HG03457 (cell line): Measurements from ENCODE around the gene KIAA0825.

Experiments
- ATAC-seq: cut with Tn5 transposase; IDR thresholded peaks from one replicate; pipeline ENCODE4 v1.9.1; 2021; ENCODE audit warnings: moderate number of reproducible peaks; ENCODE audit not compliant: unreplicated experiment

KIAA0825 gene

DNA sequence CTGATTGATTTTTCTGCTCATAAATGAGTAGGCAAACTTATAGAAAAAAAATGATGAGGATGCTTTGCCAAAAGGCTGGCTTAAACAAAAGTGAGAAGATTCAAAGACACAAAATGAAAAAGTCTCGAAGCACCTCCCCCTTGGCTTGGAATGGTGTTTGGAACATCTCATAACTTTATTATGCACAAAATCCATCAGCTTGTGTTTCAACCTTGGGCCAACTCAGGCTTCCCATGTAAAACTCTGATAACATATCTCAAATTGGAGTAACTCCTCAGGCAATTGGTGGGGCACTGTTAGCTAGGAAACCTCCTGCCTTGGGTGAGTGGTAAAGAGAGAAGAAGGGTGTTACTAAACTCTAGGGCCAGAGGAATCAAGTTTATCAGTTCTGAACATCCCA lies 176.3 kb downstream of the KIAA0825 start:
- no peak for ATAC-seq

DNA sequence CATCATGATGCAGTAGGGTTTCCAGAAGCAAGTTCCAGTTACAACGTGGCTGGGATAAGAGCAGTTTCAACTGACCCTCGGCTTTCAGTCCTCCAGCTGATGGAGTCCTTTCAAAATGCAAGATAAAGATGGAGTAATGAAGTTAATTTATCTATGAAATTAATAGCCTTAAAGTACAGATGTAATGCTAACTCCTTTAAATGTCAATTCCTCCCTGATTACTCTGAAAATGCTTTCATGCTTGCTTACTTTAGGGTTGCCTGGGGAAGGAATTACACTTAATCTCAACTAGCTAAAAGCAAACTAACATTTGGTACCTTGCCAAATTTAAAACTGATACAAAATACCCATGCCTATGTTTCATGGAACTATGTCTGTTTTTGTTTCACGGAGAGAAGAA lies 178.4 kb downstream of the KIAA0825 start:
- ATAC-seq, result no peak

DNA sequence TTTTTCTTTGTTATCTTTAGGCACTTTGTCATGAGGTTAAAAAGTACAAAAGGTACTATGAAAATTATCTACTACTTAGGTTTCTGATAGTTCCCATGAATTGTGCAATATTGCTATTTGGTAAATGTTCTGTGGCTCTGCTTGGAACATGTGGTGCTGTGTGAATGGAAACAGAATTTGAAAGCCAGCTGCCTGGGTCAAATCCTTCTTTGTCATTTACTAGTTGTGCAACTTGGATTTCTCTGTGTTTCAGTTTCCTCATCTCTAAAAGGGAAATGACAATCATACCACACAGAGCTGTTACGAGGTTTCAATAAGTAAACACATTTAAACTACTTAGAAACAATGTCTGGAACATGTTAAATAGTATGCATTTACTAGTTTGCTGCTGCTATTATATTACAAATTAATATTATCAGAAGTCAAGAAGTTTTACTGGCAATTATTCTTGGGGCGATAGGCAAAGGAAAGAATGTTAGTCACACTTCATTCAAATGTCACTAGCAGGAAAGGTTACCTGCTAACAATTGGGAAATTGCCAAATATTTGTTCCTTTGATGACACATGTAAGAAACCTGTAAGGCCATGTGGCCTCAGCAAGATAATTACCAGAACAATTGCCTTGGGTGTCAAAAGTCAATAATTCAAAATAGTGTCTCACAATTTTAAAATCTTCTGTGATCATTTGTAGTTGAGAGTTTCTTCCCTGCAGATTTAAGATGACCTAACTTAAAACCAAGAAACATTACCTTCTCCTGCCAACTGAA lies 184.8 kb downstream of the KIAA0825 start:
- no peak for ATAC-seq

DNA sequence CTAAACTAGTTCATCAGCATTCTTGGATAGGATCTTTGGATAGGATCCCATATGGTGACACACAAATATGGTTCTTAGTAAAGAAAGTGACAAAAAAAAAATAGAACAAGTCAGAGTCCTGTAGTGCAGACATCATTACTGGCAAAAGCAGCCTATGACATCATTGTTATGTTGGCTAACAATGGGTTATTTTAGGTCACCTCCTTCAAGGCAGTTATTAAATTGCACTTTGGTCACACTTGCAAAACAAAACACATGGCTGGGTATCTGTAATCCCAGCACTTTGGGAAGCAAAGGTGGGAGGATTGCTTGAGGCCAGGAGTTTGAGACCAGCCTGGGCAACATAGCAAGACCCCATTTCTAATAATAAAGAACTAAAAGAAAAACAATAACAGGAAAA lies 185.9 kb downstream of the KIAA0825 start:
- ATAC-seq, result no peak

DNA sequence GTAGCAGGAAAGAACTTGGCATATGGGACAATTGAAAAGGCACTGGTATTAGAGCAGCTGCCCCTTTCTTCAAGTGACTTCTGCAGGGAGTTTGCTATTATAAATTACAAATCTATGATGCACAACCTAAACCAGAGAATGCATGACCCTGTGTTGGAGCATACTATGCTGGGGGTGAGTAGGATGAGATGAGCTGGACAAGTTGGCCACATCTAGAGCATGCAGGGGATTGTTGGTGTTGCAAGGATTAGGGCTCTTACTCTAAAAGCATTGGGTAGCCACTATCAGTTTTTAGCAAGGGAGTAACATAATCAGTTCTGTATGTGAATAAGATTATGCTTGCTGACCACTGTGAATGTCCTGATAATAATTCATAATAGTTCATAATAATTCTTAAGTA lies 186.7 kb downstream of the KIAA0825 start:
- ATAC-seq, result no peak

DNA sequence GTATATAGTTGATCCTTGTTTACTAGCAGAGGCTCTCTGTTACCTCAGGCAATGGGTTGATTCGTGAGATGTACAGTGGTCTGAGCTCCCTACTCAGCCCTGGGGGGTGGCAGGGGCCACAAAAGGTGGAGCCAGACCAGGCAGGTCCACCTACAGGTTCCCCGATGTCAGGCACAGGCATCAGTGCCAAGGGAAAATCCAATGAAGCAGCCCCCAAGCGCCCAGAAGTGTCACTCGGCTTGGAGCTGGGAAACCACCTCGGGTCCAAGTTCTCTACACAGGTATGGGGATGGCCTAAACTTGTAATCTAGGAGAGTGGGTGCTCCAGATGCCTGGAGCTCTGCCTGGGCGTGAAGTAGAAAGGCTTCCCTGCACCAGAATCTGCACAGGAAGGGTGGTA lies 188.8 kb downstream of the KIAA0825 start:
- ATAC-seq, result no peak

DNA sequence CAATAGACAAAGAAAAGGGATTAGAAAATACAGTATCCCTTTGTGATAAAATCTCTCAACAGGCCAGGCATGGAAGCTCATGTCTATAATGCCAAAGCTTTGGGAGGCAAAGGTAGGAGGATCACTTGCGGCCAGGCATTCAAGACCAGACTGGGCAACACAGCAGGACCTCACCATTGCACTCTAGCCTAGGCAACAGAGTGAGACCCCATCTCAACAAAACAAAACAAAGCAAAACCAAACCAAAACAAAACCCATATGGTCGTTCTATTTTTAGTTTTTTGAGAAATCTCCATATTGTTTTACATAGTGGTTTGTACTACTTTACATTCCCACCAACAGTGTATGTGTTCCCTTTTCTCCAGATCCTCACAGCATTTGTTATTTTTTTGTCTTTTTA lies 193.0 kb downstream of the KIAA0825 start:
- ATAC-seq, result no peak

DNA sequence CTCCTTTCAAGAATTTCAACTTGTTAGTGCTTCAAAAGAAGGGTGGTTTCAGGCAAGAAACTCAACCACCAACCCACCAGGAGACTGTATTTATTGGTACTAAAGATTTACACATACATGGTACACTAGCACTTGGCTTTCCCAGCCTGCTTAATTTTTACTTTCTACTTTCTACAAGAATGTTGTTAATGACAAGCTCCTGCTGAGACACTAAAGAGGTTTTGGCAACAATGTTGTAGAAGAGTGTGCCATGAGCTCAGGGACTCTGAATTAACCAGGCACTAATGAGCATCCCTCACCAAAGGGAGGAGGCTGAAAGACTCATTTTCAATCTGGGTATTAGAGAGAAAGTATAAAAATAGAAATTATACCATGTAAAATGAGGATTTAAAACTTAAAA lies 195.0 kb downstream of the KIAA0825 start:
- ATAC-seq, result no peak

DNA sequence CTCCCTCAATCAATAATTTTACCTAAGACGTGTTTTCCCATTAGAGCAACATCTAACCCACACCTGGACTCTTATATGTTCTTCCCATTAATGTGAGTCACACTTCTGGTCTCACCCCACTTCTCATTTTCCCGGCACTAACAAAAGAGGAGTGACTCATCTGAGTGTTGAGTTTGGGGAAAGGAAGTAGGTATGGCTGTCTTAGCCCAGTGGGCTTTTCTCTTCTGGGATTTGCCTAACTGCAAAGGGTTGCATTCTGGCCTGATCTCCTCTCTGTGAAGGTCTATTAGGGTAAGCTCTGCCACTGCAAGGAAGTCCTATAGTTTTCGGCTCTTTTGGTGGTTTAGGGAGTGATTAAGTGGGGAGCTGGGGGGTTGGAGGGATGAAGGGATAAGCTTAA lies 195.6 kb downstream of the KIAA0825 start:
- ATAC-seq, result no peak

DNA sequence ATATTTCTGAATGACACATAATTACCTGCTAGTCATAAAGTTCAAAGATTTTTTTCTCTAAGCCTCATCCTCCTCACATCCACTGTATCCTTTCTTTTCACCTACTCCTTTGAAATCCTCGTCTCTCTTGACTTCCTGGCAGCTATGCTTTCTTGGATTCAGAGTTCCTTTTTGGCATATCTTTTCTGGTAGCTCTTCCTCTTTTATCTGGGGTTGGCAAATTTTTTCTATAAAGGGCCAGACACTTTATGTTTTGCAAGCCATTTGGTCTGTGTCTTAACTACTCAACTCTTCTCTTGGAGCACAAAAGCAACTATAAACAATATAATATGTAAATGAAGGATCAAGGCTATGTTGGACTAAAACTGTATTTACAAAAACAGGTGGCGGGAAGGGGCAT lies 197.5 kb downstream of the KIAA0825 start:
- ATAC-seq, result no peak

DNA sequence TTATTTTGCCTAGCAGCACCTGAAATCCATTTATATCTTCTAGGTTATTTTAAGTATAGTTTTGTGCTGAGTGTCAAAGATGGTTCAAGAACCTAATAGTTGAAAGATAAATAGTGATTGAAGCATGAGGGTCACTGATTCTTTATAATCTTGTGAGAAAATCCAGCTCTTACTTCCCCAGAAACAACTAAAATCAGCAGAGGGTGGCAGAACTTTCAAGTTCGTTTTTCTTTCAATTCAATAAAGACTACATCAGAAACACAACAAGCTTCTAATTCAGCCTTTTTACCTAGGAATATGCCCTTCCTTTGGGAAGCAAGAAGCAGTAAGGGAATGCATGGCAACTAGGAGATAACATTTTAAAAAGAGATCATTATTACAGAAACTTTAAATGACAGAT lies 202.6 kb downstream of the KIAA0825 start:
- no peak for ATAC-seq

DNA sequence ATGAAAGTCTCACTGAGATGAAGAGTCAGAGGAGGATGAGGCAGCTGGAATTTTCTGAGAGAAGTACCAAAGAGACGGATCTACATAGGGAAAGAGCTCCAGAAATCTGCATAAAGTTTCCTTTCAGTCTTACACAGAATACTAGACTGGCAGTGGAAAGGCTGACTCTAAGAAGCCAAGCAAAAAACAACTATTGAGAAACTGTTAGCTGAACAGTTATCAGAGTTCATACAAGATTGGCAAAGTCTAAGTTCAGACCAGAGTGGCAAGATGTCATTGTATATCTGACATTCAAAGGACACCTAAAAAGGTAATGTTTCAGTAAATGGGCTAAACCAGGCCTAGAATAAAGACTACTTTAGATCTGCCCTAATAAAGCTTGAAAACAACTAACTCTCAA lies 209.0 kb downstream of the KIAA0825 start:
- no peak for ATAC-seq

DNA sequence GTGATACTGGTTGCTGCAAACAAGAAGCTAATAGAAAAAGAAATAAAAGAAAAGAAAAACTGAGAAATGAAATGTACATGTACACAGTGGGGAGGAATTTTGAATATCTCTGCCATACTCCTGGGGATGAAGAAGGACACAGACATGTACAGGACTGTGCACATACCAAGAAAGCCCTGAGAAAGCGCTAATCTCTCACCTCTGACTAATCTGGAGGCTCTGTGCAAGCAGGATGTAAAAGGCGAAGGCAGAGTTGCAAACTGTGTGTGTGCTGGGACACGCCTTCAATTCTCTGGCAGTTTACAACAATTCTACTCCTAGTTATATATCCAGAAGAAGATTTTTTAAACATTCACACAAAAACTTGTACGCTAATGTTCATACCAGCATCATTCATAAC lies 211.4 kb downstream of the KIAA0825 start:
- no peak for ATAC-seq

DNA sequence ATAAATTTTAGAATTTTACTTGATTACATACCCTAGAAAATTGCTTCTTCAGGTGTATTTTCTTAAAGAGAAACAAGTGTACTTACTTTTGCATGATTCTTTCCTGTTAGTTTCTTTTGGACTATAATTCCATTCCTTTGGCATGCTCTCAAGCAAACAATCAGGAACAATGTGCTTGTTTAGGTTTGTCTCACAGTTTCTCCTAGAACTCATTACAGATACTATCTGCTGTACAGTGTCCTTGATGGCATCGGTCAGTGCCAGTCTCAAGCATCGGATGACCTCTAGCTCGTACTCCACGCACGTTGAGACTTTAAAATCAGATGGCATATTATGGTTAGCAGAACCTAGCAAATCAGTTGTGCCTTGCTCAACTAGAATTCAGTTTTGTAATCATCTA lies 214.9 kb downstream of the KIAA0825 start:
- no peak for ATAC-seq

DNA sequence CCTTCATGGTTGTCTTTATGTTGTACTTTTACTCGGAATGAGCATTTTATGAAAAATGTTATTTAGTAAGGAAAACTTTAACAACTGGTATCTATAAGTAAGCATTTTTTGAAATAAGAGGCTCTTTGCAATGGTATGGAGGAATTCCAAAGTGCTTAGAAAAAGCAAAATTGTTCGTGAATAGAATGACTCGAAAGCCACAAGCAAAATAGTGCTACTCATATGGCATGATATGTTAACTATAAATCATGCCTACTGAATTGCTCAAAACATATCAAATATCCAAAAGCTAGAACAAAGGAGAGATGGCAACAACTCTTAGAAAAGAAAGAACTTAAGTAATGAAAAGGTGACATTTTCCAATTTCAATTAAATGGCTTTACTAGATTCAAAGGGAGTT lies 216.3 kb downstream of the KIAA0825 start:
- no peak for ATAC-seq

DNA sequence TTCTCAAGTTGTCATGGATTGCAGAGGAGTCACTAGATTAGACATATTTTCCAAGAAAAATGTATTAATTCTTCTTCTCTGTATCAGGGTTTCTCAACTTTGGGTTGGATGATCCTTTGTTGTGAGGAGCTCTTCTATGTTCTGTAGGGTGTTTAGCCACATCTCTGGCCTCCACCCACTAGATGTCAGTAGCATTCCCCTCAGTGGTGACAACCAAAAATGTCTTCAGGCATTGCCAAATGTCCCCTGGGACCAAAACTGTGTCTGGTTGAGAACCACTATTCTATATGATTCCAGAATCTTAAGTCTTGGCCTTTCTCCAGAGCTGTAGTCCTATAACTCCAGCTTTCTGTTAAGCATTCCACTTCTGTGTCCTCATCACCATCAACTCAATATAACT lies 220.9 kb downstream of the KIAA0825 start:
- ATAC-seq, result no peak

DNA sequence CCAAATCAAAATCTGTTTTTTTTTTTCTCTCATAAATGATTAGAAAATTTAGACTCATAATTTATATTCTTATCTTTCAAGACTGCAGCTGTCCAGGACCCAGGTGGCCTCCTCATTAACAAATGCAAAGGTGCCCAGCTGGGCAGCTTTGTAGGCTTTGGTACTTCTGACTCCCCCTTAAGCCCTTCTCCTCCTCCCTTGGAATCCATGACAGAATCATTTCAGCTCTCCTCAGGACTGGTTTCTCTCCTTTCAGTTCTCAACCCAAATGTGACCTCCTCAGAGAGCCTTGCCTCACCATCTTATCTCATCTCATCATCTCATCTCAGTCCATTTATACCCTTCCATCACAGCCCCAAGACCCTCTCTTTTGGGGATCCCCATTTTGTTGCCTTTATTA lies 221.7 kb downstream of the KIAA0825 start:
- ATAC-seq, result no peak

DNA sequence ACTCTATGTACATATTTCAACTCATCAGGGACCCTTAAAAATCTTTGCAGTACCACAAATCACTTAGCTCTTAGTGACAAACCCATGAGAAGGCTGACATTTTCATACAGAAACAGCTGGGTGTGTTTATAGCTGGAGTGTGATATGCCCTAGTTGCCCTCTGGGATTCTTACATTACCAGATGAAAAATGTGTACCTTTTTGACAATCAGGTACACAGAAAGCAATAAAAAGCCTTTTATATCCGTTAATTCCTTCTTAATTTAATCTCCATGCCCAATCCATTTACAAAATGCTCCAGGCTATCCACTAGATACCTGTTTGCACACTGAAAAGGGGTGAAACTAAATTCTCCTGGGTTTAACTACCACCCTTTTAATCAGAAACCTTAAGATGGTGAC lies 222.9 kb downstream of the KIAA0825 start:
- no peak for ATAC-seq

DNA sequence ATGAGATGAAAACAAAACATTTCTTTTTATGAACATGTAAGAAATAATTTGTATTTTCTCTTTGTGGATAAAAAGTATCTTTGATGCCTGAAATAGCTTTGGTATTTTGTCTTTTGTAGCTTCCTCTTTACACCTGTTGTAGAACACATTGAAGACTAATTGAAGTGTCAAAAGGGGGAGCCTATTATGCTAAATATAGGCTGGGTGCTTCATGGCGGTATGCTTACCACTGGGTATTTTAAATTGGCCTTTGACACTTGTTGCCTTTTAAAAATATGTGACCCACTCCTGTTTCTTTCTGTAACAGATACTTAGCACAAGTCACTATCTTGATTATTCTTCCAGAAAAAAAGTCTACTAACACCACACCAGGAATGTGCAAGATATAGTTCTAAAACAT lies 226.4 kb downstream of the KIAA0825 start:
- no peak for ATAC-seq

DNA sequence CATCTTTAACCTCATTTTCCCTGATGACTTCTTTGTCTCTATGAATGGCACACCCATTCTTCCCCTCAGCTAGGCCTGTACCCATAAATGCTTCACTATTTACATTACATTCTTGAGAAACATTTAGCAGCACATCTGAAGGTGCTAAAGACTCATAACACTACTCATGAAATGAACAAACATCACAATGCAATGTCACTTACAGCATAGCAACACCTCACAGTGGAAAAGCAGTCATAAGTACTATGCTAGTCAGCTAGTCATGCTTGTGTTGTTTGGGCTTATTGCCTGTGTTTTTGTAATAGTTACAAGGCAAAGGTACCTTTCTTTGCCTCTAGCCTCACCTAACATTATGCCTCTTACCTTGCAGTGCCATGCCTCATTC lies 228.9 kb downstream of the KIAA0825 start:
- ATAC-seq, result no peak

DNA sequence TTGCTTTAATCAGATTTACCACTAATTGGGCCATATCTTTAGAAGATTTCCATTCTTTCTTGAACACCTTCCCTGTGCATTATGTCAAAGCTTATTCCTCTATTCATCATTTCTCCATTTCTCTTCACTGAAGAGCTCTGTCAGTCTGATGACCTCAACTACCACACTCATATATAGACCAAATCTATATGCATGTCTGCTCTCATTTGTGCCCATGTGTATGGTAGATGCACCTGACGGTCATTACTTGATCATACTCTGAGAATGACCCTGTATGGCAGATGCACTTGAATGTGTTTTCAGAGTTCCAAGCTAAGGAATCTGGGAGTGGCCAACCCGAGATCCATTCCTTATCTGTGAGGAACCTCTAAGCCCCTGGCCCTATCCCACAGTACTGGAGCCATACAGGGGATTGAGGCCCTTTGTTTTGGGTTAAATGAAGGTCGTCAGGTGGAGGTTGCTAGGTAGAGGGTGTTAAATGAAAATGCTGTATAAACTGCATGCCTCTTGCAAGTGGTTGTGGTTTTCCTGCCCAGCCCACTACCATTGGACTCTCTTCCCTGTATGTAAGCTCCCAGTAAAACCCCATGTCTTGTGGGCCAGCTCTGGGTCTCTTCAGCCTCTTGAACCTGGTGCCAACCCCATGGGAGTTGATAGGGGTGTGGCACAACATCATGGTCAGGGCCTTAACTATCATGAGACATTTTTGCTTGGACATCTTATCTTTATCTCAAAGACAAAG lies 229.5 kb downstream of the KIAA0825 start:
- ATAC-seq, result no peak

DNA sequence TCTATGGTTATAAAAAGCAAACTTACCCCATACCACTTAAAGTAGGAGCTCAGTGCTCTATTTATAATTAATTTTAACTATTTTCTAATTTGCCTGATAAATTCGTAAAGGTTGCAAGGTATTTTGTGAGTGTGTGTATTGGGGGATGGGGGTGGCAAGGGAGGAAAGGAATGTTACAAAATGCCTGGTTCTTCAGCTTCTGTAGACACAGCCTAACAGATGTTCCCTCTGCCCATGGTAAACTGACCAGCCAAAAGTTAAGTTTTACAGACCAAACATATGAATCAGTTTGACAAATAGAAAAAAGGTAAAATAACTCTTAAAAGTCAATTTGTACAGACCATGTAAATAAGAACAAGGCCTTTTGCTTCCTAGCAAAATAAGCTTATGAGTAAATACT lies 232.6 kb downstream of the KIAA0825 start:
- no peak for ATAC-seq

DNA sequence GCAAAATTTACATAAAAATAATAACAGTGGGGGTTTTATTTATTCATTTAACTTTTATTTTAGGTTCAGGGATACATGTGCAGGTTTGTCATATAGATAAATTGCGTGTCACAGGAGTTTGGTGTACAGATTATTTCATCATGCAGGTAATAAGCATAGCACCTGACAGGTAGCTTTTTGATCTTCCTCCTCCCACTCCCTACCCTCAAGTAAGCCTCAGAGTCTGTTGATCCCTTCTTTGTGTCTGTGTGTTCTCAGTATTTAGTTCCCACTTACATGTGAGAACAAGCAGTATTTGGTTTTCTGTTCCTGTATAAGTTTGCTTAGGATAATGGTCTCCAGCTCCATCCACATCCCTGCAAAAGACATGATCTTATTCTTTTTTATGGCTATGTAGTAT lies 240.3 kb downstream of the KIAA0825 start:
- ATAC-seq, result no peak
